CD4-positive, alpha-beta T cell treated with Interleukin-6 for 4 hours (primary cell): ENCODE results near the gene FAM209B.
"Not testable (repeated sequence)": the region's sequence is repeated elsewhere in the genome, so short reads cannot be mapped to it uniquely, and the experiment has no call there.

Source experiments
- DNase-seq: peaks from one replicate; pipeline ENCODE4 v3.0.0-alpha.2; 2020; ENCODE audit warnings: mixed read lengths

Gene FAM209B

DNA sequence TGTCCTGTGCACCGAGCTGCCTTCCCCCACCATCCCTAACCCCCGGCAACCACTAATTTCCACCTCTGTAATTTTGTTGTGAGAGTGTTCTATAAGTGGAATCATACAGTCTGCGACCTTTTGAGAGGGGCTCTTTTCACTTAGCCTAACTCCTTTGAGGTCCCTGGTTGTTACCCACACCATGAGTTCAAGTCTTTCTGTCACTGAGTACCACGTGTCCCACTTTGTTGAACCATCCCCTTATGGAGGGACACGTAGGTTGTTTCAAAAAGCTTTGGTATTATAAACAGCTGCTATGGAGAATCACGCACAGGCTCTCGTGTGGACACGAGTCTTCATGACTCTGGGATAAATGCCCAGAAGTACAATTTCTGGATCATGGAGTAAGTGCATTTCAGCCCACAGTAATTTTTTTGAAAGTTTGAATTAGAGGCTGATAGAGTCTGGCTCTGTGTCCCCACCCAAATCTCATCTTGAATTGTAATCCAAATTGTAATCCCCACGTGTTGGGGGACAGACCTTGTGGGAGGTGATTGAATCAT lies 9.5 kb downstream of the FAM209B start:
- DNase-seq, result no peak

GRCh38 chr20:56551571-56551970 lies 18.5 kb downstream of the FAM209B start:
- DNase-seq, result no peak

DNA sequence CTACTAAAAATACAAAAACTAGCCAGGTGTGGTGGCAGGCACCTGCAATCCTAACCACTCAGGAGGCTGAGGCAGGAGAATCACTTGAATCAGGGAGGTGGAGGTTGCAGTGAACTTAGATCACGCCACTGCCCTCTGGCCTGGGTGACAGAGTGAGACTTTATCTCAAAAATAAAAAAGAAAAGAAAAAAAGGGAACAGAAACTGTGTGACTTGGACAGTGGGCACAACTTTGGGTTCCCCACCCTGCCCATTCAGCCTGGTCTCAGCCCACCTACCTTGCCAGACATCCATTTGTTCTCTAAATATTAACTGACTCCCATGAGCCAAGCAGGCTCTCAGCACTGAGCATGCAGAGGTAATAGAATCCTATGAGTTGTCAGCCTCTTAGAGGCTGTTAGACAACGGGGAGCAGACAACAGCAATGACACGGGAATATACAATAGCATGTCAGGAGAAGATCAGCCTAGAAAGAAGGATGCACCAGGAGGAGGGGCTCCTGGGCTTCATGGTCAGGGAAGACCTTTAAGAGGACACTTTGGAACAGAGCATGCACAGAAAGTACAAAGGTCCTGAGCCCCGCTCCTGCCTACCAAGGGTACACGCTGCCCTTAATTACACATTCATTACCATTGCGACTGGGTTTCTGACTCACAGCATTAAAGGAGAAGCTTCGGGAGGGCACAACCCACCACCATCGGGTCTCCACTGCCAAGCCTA lies 20.0 kb downstream of the FAM209B start:
- no peak for DNase-seq

GRCh38 chr20:56554869-56555268 lies 21.8 kb downstream of the FAM209B start:
- no peak for DNase-seq

GRCh38 chr20:56558968-56559367 lies 25.9 kb downstream of the FAM209B start:
- DNase-seq, result no peak

GRCh38 chr20:56564526-56564925 lies 31.5 kb downstream of the FAM209B start:
- DNase-seq, result not testable (repeated sequence)

GRCh38 chr20:56565511-56565910 lies 32.5 kb downstream of the FAM209B start:
- DNase-seq, result no peak

DNA sequence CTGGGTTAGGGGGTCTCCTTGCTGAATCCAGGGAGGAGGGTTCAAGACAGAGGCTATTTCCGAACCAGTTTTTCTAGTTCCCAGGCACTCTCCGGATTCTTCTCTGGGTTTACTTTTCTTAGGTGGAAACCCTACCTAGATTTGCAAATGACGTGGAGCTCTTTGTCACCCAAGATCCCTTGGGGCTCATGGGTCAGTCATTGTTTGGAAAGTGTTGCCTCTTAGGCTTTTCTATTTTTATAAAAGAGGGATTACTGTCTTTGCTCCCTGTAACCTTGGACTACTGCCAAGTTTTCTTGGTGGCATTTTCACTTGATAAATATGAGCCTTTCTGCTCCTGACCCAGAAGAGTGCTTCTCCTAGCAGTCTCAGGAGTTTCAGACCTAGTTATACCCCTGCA lies 33.6 kb downstream of the FAM209B start:
- no peak for DNase-seq

- DNase-seq, result no peak
These were observed 37.8 kb downstream of the FAM209B start for GRCh38 chr20:56570832-56571231.

DNA sequence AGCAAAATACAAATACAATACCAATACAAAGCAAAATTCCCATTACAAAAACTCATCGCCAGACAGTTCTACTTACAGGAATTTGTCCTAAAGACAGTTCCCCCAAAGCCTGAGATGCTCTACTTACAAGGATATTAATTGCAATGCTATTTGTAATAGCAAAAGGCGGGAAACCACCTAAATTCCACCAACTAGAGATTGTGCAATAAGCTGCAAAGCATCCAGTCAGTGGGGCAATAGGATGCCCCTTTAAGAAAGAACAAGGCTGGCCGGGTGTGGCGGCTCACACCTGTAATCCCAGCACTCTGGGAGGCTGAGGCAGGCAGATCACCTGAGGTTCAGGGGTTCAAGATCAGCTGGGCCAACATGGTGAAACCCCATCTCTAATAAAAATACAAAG lies 39.1 kb downstream of the FAM209B start:
- no peak for DNase-seq

DNA sequence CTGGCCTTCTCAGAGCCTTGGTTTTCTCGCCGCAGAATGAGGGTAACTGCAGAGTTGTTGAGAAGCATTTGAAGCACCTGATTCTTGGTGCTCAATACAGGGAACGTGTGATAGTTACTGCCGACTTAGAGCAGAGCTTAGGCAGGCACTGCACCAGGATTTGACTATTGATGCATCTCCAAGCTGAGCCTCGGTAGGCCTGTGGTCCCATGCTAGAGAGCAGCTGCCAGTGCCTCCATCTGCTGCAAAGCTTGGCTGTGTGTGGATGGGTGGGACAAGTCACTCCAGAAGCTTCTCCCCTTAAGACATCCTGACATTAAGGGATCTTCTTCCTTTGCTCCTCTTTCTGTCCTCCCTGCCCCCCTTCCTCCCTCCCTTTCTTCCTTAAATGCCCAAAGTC lies 40.9 kb downstream of the FAM209B start:
- DNase-seq, result no peak

DNA sequence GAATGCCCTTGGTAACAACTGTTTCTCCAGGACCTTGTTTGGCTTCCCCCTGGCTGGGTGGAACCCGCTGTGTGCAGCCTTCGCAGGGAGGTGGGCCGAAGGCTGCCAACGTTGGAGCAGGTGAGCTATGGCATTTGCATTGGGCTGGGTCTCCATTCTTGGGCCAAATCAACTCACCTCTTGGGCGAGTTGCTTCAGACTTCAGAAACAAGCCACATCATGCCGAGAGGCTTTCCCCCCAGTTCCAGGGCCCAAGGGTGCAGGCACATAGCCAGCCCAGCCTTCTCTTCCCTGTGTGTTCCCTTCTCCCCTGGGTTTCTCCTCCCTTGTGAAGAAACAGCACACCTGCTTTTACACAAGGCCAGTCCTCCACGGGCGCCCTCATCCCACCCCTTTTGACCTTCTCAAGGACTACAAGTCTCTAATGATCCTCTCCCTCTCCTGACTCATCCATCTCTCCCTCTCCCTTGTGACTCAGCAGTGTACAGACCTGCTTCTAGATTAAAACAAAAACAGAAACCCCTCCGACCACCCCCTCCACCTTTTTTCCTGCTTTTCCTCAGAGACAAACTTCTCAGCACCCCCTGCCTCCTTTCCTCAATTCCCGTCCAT lies 41.6 kb downstream of the FAM209B start:
- no peak for DNase-seq

GRCh38 chr20:56575157-56575556 lies 42.1 kb downstream of the FAM209B start:
- no peak for DNase-seq

DNA sequence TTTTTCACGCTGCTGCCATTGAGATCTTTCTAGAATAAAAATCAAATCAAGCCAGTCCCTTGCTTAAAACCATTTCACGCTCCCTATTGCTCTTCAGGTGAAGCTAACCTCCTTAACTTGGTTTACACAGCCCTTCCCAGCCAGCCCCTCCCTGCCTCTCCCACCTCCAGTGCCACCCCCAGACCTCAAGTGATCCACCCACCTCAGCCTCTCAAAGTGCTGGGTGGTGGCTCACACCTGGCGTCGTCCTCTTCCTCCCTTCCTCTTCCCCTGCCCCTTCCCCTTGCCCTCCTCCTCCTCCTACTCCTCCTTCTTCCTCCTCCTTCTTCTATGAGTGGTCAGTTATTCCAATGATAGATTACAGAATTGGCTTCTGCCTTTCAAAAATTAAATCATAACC lies 42.9 kb downstream of the FAM209B start:
- no peak for DNase-seq

GRCh38 chr20:56579301-56579710 lies 46.3 kb downstream of the FAM209B start:
- DNase-seq, result no peak

GRCh38 chr20:56580226-56580625 lies 47.2 kb downstream of the FAM209B start:
- DNase-seq, result no peak

DNA sequence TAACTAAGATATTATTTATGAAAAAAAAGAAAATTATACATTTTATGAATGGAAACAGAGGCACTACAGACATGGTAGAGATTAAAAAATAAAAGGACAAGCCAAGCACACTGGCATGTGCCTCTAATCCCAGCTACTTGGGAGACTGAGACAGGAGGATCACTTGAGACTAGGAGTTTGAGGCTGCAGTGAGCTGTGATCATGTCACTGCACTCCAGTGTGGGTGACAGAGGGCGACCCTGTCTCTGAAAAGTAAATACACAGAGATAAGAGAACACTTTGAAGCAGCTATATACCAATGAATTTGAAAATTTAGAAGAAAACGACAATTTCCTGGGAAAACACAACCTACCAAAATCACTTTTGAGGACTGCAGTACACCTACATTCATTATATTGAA lies 48.7 kb downstream of the FAM209B start:
- no peak for DNase-seq

- DNase-seq, result no peak
These were observed 49.5 kb downstream of the FAM209B start for GRCh38 chr20:56582542-56582941.

- DNase-seq, result no peak
These were observed 51.9 kb downstream of the FAM209B start for GRCh38 chr20:56584916-56585315.
